COLO668 (cell line): ENCODE results near the gene PHACTR1.
"Not testable (repeated sequence)": the region's sequence is repeated elsewhere in the genome, so short reads cannot be mapped to it uniquely, and the experiment has no call there.

ENCODE experiments used
- DNase-seq: peaks from one replicate; lab custom pipeline; 2025; ENCODE audit not compliant: unreplicated experiment; lab: John Stamatoyannopoulos, UW

Gene PHACTR1

GRCh38 chr6:12749531-12750379 is 33.2 kb downstream of the PHACTR1 start:
- DNase-seq, result peak; percentile 81

- no peak for DNase-seq
Observed at GRCh38 chr6:12750416-12750815, 33.8 kb downstream of the PHACTR1 start.

GRCh38 chr6:12751694-12752325 is 35.2 kb downstream of the PHACTR1 start:
- DNase-seq, result no peak

GRCh38 chr6:12753036-12753435 is 36.5 kb downstream of the PHACTR1 start:
- DNase-seq, result no peak

GRCh38 chr6:12760226-12760625 is 43.7 kb downstream of the PHACTR1 start:
- DNase-seq, result no peak

- no peak for DNase-seq
Observed at GRCh38 chr6:12760911-12761310, 44.3 kb downstream of the PHACTR1 start.

- no peak for DNase-seq
Observed at GRCh38 chr6:12761376-12762115, 45.0 kb downstream of the PHACTR1 start.

GRCh38 chr6:12762731-12763434 is 46.3 kb downstream of the PHACTR1 start:
- not testable (repeated sequence) for DNase-seq

- DNase-seq, result no peak
Observed at GRCh38 chr6:12766365-12766764, 49.8 kb downstream of the PHACTR1 start.

- DNase-seq, result peak; percentile 11
Observed at GRCh38 chr6:12767016-12767415, 50.4 kb downstream of the PHACTR1 start.

- no peak for DNase-seq
Observed at GRCh38 chr6:12769556-12770256, 53.1 kb downstream of the PHACTR1 start.

- DNase-seq, result no peak
Observed at GRCh38 chr6:12772416-12772815, 55.8 kb downstream of the PHACTR1 start.

- no peak for DNase-seq
Observed at GRCh38 chr6:12776291-12776690, 59.7 kb downstream of the PHACTR1 start.

- no peak for DNase-seq
Observed at GRCh38 chr6:12779772-12780171, 63.2 kb downstream of the PHACTR1 start.

GRCh38 chr6:12782136-12782535 is 65.6 kb downstream of the PHACTR1 start:
- DNase-seq, result no peak

GRCh38 chr6:12785301-12785700 is 68.7 kb downstream of the PHACTR1 start:
- DNase-seq, result no peak

- DNase-seq, result no peak
Observed at GRCh38 chr6:12785921-12786320, 69.4 kb downstream of the PHACTR1 start.

GRCh38 chr6:12791371-12791770 is 74.8 kb downstream of the PHACTR1 start:
- no peak for DNase-seq

GRCh38 chr6:12798326-12798725 is 81.8 kb downstream of the PHACTR1 start:
- DNase-seq, result no peak

- no peak for DNase-seq
Observed at GRCh38 chr6:12800120-12800519, 83.6 kb downstream of the PHACTR1 start.

- DNase-seq, result no peak
Observed at GRCh38 chr6:12801141-12801540, 84.6 kb downstream of the PHACTR1 start.
